Tibial nerve (tissue), 4 donors: ENCODE measurements around the gene CLEC16A. TPM values are rescaled to one million over a fixed set of nuclear protein-coding genes. Genes with fewer than 3 reads are reported as not detected.

ENCODE experiments used
- DNase-seq, 2 donors: peaks; one replicate each; pipeline ENCODE4 v3.0.0-alpha.2; 2019; ENCODE audit warnings: low spot score in 2 of 2
- H3K27ac ChIP-seq, 4 donors: fragments of 200-600 bp; sonication (generic) in 3 of 4; one replicate each; pipeline ENCODE4 v1.5.1; 2017 to 2019; ENCODE audit warnings: mild to moderate bottlenecking in 1 of 4
- H3K27me3 ChIP-seq, 2 donors: fragments of 200-600 bp; sonication (generic) in 1 of 2; one replicate each; pipeline versions ENCODE4 v1.5.1 to v1.6.0; 2017 to 2019
- H3K36me3 ChIP-seq, 3 donors: fragments of 200-600 bp; sonication (generic); one replicate each; pipeline ENCODE4 v1.5.1; 2018 to 2019
- H3K4me1 ChIP-seq, 4 donors: fragments of 200-600 bp; sonication (generic) in 3 of 4; one replicate each; pipeline ENCODE4 v1.5.1; 2017 to 2019
- H3K4me3 ChIP-seq, 4 donors: fragments of 200-600 bp; sonication (generic) in 3 of 4; one replicate each; pipeline ENCODE4 v1.5.1; 2017 to 2019; ENCODE audit warnings: mild to moderate bottlenecking in 1 of 4, moderate library complexity in 1 of 4
- H3K9me3 ChIP-seq, 4 donors: fragments of 200-600 bp; sonication (generic) in 3 of 4; one replicate each; pipeline ENCODE4 v1.5.1; 2017 to 2019
- CTCF ChIP-seq, 5 experiments: fragments of 200-600 bp in 3 of 5; fragments of 450-650 bp in 2 of 5; sonication (generic) in 3 of 5; IDR thresholded peaks; one replicate each; pipeline ENCODE4 v1.5.1; 2016 to 2019; ENCODE audit warnings: antibody characterized with exemption in 5 of 5, mild to moderate bottlenecking in 3 of 5, moderate library complexity in 2 of 5
- EP300 ChIP-seq, 2 donors: sonication (generic); formaldehyde crosslinking; IDR thresholded peaks; one replicate each; pipeline ENCODE4 v1.6.1; 2017; ENCODE audit warnings: antibody characterized with exemption in 2 of 2, mild to moderate bottlenecking in 1 of 2
- POLR2A ChIP-seq, 2 donors: fragments of 450-650 bp; IDR thresholded peaks; one replicate each; pipeline ENCODE4 v1.6.1; 2017; ENCODE audit warnings: antibody characterized with exemption in 2 of 2, mild to moderate bottlenecking in 2 of 2, moderate library complexity in 2 of 2
- WGBS, 2 donors: methylation state at CpG; one replicate each; pipeline ENCODE4 v1.1.5; 2018; 5-methylcytosine and 5-hydroxymethylcytosine counted together
- total RNA-seq, 4 donors: library from RNA; depleted of rRNA; stranded (reverse); fragments of >200 nt; gene quantifications; one replicate each; pipeline ENCODE4 v1.1.0, GENCODE V29; 2016

The CLEC16A gene
- total RNA-seq, 4 donors from 2014 or later = 37.4 to 70.2 (median 55.2) TPM

DNA sequence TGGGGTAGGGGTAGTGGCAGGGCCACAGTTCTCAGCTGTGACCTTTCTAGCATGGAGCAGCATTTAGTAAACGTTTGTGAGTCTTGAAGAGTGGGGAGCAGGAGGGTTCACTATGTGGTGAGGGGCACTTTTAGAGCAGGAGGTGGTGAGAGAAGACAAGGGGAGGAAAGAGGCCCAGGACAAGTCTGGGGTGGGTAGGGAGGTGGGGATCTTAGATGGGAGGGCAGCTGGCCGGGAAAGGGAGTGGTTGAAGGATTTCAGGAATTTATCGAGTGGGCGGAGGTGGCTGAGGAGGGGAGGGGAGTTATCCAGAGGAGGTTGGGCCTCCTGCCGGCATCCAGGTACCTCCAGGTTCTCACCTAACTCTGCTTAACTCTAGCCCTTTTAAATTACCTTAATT is 1.9 kb downstream of the CLEC16A start:
- no peaks in the 10 kb centered on the region for H3K9me3 ChIP-seq
- TF ChIP-seq POLR2A (IDR thresholded peaks at IDR 0.05) (no peak), EP300 (IDR thresholded peaks at IDR 0.05) (no peak), CTCF (IDR thresholded peaks at IDR 0.05) (no peak)
- H3K4me1 ChIP-seq = peaks cover 0 to 77% (median 30%) of the 10 kb centered on the region in 4 donors
- no peaks in the 10 kb centered on the region for H3K27me3 ChIP-seq
- H3K27ac ChIP-seq = peak overlapping the region in 2 of 4 donors; percentile 70 to 90
- 29 to 32% methylated on average over 5 of the region's 5 CpGs for WGBS, 2 donors
- no peak for DNase-seq
- no peaks in the 10 kb centered on the region for H3K36me3 ChIP-seq
- peak overlapping the region in 1 of 4 donors; percentile 93 for H3K4me3 ChIP-seq

DNA sequence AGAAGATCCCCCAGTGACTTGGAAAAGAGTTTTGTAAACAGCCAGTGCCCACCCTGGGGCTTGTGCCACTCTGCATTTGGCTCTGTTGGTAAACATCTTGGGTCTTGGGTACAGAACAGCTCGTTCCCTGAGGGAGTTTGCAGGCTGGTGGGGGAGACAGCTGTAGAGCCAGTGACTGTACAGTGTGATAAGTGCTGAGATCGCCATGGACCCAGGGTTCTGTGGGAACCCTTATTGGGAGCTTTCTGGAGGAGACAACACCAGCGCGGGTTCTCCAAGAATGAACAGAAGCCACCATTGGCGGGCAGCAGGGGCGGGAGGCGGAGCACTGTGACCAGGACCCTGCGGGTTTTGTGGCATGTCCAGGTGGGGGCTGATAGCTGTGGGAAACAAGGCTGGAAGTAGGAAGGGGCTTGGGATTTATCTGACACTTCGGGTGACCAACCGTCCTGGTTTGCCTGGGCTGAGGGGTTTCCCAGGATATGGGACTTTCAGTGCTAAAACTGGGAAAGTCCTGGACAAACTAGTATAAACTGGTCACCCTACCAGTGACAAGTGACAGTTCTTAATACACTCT is 2.9 kb downstream of the CLEC16A start:
- 76 to 82% methylated on average over 9 of the region's 10 CpGs for WGBS, 2 donors
- no peak overlapping the region for H3K4me3 ChIP-seq
- TF ChIP-seq EP300 (IDR thresholded peaks at IDR 0.05) (no peak), CTCF (IDR thresholded peaks at IDR 0.05) (no peak), POLR2A (IDR thresholded peaks at IDR 0.05) (no peak)
- no peaks in the 10 kb centered on the region for H3K36me3 ChIP-seq
- H3K27me3 ChIP-seq = no peaks in the 10 kb centered on the region
- H3K9me3 ChIP-seq = no peaks in the 10 kb centered on the region
- H3K27ac ChIP-seq = peak overlapping the region in 2 of 4 donors; percentile 45 to 90
- peaks cover 0 to 78% (median 30%) of the 10 kb centered on the region in 4 donors for H3K4me1 ChIP-seq
- no peak for DNase-seq

DNA sequence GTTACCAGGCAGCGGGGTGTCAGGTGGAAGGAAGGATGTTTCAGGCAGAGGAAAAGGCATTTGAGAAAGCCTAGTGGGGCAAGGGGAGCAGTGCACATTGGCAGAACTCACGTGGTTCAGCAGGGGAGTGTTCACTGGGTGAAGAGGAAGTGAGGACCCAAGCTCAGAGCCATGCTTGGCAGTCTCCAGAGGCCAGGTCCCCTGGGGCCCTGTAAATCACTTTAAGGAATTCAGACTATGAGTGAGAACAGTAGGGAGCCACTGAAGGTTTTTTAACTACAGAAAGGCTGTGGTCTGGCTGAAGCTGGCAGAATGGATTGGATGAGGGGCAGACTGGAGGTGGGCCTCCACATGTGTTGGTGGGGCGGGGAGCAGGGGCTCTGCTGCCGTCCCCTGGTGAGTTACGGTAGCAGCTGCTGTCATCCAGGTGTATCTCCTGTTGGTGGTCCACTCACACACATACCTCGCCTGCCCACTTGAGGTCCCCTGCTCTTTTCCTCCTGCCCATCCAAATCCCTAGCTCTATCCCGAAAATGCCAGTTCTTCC is 5.1 kb downstream of the CLEC16A start:
- peaks cover 0 to 70% (median 21%) of the 10 kb centered on the region in 4 donors for H3K4me1 ChIP-seq
- 67 to 68% methylated on average over 7 of the region's 7 CpGs for whole genome bisulfite sequencing, 2 donors

DNA sequence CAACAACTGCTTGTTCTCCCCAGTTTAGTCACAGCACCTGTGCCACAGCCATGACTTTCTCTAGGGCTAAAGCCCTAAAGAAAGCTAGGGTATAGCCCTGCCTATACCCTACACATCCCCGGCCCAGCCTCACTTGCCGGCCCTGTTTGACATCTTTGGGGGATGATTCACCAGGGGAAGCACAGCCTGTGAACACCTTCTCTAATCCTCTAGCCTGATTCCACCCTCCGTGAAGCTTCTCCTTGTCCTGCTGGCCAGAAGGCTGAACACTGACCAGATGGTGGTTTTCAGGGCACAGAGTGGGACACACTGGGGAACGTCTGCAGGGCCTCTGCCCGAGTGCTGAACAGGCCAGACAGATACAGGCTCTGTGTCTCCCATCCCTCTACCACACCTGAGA is 6.0 kb downstream of the CLEC16A start:
- H3K36me3 ChIP-seq = no peaks in the 10 kb centered on the region
- no peaks in the 10 kb centered on the region for H3K9me3 ChIP-seq
- no peak for TF ChIP-seq CTCF (IDR thresholded peaks at IDR 0.05)
- TF ChIP-seq EP300 (IDR thresholded peaks at IDR 0.05) = no peak
- TF ChIP-seq POLR2A (IDR thresholded peaks at IDR 0.05) = no peak
- H3K27me3 ChIP-seq = no peaks in the 10 kb centered on the region
- H3K4me3 ChIP-seq = no peak overlapping the region
- 73 to 85% methylated on average over 5 of the region's 5 CpGs for WGBS, 2 donors
- H3K27ac ChIP-seq = peak overlapping the region in 1 of 4 donors; percentile 48
- DNase-seq = no peak
- H3K4me1 ChIP-seq = peaks cover 0 to 66% (median 19%) of the 10 kb centered on the region in 4 donors

More for the DNA sequence above, 5.1 kb downstream of the CLEC16A start:
- H3K9me3 ChIP-seq = no peaks in the 10 kb centered on the region
- H3K27ac ChIP-seq = peak overlapping the region in 2 of 4 donors; percentile 23 to 48
- TF ChIP-seq CTCF (IDR thresholded peaks at IDR 0.05) = peak in 1 of 5 experiments; percentile 27
- no peak for TF ChIP-seq EP300 (IDR thresholded peaks at IDR 0.05)
- TF ChIP-seq POLR2A (IDR thresholded peaks at IDR 0.05) = no peak
- H3K36me3 ChIP-seq = no peaks in the 10 kb centered on the region
- H3K27me3 ChIP-seq = no peaks in the 10 kb centered on the region
- H3K4me3 ChIP-seq = no peak overlapping the region
- DNase-seq = no peak

DNA sequence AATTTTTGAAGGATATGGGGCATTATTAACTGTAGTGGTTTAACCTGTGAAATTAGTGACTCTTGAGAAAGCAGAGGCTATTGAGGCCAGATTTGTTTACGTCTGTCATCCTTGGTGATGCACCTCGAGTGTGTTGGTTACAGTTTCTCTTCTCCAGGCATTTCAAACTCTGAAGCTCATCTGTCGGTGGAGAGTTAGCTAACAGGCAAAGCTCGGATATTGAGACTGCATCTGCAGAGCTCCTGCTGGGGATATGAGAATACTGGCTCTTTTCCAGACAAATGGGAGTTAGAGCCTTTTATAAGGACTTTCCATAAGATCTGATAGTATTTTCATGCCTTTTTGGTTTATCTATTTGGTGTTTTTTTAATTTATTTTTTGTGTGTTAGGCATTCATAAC is 6.7 kb downstream of the CLEC16A start:
- TF ChIP-seq CTCF (IDR thresholded peaks at IDR 0.05) = no peak
- no peak for TF ChIP-seq POLR2A (IDR thresholded peaks at IDR 0.05)
- TF ChIP-seq EP300 (IDR thresholded peaks at IDR 0.05) = no peak
- DNase-seq = no peak
- peaks cover 0 to 60% (median 12%) of the 10 kb centered on the region in 4 donors for H3K4me1 ChIP-seq
- 50 to 51% methylated on average over 4 of the region's 4 CpGs for WGBS, 2 donors
- no peak overlapping the region for H3K27ac ChIP-seq
- H3K36me3 ChIP-seq = no peaks in the 10 kb centered on the region
- H3K4me3 ChIP-seq = no peak overlapping the region
- H3K27me3 ChIP-seq = no peaks in the 10 kb centered on the region
- H3K9me3 ChIP-seq = no peaks in the 10 kb centered on the region
